HT-29 (cell line): ENCODE data around the gene UBFD1. TPM values are rescaled to one million over a fixed set of nuclear protein-coding genes. Genes with fewer than 3 reads are reported as not detected.
"Not testable (repeated sequence)": the region's sequence is repeated elsewhere in the genome, so short reads cannot be mapped to it uniquely, and the experiment has no call there.

Source experiments
- DNase-seq: peaks from one replicate; pipeline ENCODE4 v3.0.0-alpha.2; 2015; ENCODE audit warnings: low spot score
- total RNA-seq: library from RNA; depleted of rRNA; stranded (reverse); fragments of >200 nt; shearing (Covaris generic); gene quantifications from 2 replicates; pipeline ENCODE4 v1.2.3, GENCODE V29; 2014

UBFD1 gene
- total RNA-seq, 1 experiment from 2014 or later = 94.4 TPM

- no peak for DNase-seq
These were observed 9.2 kb downstream of the UBFD1 start for GRCh38 chr16:23566724-23567123.

- DNase-seq = no peak
These were observed 10.1 kb downstream of the UBFD1 start for GRCh38 chr16:23567602-23568001.

GRCh38 chr16:23570992-23571632, 13.6 kb downstream of the UBFD1 start:
- no peak for DNase-seq

GRCh38 chr16:23571895-23572294, 14.4 kb downstream of the UBFD1 start:
- no peak for DNase-seq

- no peak for DNase-seq
These were observed 14.9 kb downstream of the UBFD1 start for GRCh38 chr16:23572394-23572793.

GRCh38 chr16:23573817-23574216, 16.3 kb downstream of the UBFD1 start:
- no peak for DNase-seq

- no peak for DNase-seq
These were observed 18.3 kb downstream of the UBFD1 start for GRCh38 chr16:23575834-23576233.

- DNase-seq = no peak
These were observed 20.0 kb downstream of the UBFD1 start for GRCh38 chr16:23577493-23577892.

GRCh38 chr16:23578101-23578830, 20.7 kb downstream of the UBFD1 start:
- DNase-seq = no peak

- DNase-seq = no peak
These were observed 21.8 kb downstream of the UBFD1 start for GRCh38 chr16:23579371-23579770.

- DNase-seq = no peak
These were observed 22.9 kb downstream of the UBFD1 start for GRCh38 chr16:23580391-23580790.

GRCh38 chr16:23581764-23582163, 24.2 kb downstream of the UBFD1 start:
- no peak for DNase-seq

- not testable (repeated sequence) for DNase-seq
These were observed 25.7 kb downstream of the UBFD1 start for GRCh38 chr16:23583271-23583670.

- no peak for DNase-seq
These were observed 26.9 kb downstream of the UBFD1 start for GRCh38 chr16:23584186-23585076.

GRCh38 chr16:23587726-23588125, 30.2 kb downstream of the UBFD1 start:
- DNase-seq = no peak

- DNase-seq = no peak
These were observed 32.7 kb downstream of the UBFD1 start for GRCh38 chr16:23590181-23590580.

- no peak for DNase-seq
These were observed 36.7 kb downstream of the UBFD1 start for GRCh38 chr16:23594186-23594585.

- DNase-seq = peak; percentile 33
These were observed 37.9 kb downstream of the UBFD1 start for GRCh38 chr16:23595246-23595950.

GRCh38 chr16:23595951-23596720, 38.6 kb downstream of the UBFD1 start, which contains the start of gene NDUFAB1:
Gene NDUFAB1, minus strand, starts transcription at chr16:23596316. Its CDS starts 26 bp downstream, at chr16:23596290.
- DNase-seq = peak; percentile 91

- peak; percentile 54 for DNase-seq
These were observed 39.7 kb downstream of the UBFD1 start for GRCh38 chr16:23597003-23597756.
